HG02981 (cell line): ENCODE measurements around the gene BAHCC1.

Experiments used
- ATAC-seq: cut with Tn5 transposase; IDR thresholded peaks from one replicate; pipeline ENCODE4 v1.9.1; 2021; ENCODE audit warnings: mild to moderate bottlenecking, moderate library complexity; ENCODE audit not compliant: unreplicated experiment

BAHCC1 gene

DNA sequence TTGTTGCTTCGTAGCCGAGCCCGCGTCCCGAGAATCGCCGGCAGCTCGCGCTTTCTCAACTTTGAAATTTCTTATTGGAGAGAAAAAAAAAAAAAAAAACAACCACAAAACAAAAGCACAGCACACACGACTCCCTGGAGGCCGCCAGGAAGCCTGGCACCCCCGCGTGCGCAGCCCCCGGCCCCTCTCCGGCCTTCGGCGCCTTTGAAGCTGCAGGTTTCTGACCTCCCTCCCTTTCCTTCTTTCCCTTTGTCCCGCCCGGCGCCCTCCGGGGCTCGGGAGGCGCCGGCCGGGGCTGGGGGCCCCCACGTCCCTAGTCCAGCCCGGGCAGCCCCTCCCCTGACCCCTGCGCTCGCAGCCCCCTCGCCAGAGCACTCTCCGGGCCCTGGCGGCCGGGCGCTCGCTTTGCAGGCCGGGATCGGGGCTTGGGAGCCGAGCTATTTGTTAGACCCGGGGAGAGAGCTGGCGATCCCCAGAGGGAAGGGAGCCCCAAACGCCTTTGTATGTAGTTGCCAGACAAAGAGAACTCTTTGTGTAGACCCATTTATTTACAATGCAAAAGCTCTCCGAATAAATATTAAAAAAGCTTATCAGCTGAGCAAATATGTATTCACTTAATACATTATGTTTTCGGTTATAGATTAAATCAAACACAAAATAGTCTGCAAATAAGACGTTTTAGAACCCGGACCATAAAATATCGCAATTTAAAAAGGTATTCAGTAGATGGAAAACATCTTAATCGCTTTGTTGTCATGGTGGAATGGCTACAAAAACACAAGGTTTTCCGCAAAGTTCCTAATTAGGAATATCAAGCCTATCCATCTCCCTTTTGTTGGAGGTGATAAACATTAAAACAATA lies 2.3 kb downstream of the BAHCC1 start:
- ATAC-seq = no peak

DNA sequence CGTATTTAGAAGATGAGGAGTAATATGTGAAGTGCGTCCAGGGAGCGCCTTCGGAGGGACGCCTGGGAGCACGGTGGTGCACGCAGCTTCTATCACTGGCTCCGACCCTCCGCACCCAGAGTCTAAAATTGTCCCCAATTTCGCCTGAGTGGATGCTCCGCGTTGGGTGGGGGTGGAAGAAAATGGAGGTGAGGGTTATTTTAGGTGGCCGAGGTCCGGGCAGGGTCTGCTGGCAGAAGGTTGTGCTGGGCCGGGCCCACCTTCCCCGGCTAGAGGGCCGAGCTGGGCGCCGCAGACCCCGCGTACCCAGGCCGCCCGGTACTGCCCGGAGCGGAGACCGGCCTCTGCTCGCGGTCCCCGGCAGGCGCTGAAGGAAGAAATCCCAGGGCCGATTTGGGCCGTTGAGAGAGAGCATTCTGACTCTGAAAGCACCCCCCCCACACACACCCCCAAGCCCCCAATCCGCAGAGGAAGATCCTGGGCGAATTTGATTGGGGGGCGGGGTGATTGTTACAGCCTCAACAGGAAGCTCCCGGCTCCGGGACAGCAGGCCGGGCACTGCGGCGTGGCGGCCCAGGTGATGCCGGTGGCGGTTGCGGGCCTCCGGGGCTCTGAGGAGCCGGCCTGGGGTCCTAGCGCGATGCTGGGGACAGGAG lies 3.0 kb downstream of the BAHCC1 start:
- ATAC-seq = no peak

DNA sequence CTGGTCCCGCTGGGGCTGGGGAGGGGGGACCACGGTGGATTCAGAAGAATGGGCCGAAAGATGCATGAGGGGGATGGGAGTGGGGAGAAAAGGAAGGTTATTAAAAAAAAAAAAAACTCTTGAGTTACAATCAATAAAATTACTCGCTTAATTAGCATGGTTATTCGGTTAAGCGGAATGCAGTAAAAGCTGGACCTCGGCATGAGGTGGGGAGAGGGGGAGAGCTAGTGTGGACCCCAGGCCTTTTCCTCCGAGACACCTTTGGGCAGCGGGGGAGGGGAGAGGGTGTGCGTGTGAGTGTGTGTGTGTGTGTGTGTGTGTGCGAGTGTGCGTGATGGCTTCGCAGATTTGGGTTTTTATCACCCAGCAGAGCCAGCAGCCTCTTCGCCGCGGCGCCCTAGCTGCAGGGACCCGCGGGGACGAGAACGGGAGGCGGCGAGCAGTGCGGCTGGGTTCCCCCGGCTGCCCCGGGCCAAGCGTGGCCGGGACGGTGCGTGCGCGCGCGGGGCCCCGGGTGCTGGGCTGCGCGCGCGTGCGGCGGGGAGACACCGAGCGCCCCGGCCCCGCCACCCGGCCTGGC lies 3.7 kb downstream of the BAHCC1 start:
- no peak for ATAC-seq

DNA sequence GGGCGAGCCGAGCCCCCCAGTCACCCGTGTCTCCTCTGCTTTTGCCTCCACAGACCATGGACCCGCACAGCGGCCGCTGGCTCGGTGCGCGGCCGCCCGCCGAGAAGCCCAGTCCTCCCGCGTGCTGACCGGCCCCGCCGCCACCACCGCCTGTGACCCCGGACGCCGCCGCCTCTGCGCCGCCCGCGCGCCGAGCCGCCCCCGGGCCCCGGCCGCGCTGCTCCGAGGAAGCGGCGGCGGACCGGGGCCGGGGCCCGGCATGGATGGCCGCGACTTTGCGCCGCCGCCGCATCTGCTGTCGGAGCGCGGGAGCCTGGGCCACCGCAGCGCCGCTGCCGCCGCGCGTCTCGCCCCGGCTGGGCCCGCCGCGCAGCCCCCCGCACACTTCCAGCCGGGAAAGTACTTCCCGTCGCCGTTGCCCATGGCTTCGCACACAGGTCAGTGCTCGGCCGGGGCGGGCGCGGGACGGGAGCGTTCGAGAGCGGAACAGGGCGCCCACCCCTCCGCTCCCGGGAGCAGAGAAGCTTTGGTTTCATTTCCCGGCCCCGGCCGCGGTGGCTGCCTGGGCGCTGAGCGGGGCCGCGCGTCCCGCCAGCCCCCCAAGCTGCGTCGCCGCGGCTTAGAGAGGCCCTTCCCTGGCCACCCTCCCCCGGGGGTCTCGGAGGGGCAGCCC lies 4.4 kb downstream of the BAHCC1 start:
- ATAC-seq = no peak

DNA sequence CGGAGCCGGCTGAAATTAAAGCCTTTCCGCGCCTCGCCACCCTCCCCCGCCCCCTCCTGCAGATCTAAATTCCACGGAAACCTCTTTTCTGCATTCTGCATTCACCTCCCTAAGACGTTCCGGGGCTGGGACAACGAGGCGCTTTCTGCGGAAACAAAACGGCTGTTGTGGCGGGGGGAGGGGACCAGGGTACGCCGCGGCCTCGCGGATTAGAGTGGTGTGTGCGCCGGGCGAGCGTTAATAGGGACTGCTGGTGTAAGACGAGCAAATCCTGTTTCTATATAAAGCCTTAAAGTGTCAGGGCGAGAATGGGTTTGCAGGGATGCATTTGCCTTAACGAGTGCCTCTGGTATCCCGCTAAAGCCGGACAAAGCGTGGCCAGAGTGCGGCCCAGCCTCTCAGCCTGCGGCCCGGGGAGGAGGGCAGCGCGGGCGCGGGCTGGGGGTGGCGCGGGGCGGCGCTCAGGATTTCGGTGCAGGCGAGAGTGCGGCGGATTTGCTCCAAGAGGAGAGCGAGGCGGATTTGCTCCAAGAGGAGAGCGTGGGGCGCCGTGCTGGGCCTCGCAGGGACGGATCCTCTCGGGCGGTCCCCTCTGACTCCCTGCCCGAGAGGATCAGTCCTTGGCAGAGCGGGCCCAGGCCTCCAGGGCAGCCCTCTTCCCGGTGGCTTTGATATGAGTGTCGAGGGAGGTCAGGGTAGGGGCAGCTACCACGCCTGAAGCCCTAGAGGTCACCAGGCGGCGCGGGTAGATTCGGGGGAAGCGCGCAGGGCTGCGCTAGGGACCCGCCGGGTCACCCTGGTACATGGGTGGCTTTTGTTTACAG lies 5.1 kb downstream of the BAHCC1 start:
- no peak for ATAC-seq

DNA sequence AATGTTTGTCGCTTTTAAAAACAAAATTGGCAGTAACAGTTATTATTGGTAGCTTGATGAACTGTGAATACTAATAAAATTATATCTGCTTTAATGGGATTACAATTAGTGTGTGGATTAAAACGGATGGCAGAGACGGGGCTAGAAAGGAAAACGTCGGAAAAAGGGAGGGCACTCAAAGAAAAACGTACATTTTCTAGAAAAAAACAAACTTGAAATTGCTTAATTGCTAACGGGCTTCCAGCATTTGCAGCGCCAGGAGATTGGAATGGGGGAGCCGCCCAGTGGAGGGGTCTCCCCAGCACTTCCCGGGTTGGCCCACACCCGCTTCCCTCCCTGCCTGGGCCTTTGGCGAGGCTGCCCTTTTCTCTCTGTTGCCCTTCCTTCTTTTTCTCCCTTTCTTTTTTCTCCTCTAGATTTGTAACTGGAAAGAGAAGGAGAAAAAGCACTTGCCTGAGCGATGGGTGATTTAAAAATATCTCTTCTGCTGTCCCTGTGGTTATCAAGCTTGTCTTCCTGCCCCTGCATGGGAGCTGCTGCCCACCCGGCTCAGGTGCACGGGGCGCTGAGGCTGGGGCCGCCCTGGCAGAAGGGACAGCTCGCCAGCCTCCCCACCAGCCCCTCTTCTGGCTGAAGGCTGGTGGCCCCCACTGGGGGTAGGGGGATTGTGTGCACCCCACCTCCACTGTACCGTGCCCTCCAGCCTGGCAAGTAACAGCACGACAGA lies 5.9 kb downstream of the BAHCC1 start:
- ATAC-seq = no peak

DNA sequence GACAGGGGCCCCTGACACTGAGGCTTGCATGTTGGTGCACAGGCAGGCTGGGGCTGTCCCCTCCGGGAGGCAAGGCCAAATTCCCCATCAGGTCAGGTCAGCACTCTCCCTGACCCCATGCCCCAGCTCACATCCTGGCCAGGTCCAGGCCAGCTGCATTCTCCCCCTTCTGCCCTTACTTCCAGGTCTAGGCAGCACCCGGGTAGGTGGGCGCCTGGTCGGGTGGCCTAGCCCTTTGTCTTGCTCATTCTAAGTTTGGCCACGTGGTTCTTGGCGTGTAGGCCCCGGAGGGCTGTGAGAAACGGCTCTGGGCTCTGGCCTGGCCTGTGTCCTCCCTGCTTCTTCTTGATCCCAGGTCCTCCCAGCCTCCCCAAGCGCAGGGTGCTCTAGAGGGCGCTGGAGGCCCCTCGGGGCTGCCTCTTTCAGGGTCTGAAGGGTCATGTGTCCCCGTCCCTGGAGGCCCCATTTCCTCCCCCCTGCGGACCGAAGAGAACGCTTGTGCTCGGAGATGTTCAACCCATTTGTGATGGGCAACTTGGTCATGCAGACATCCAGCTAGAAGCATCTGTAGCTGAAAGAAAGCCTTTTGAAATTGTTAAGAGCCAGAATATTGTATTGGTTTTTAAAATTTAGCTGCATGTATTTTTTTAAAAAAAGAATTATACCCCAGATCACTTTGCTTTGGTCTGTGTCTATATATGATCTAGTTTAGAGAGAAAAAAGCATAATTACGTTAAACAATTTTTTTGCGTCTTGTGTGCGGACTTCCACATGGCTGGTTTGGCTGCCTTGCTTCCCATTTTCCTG lies 6.7 kb downstream of the BAHCC1 start:
- ATAC-seq = no peak

DNA sequence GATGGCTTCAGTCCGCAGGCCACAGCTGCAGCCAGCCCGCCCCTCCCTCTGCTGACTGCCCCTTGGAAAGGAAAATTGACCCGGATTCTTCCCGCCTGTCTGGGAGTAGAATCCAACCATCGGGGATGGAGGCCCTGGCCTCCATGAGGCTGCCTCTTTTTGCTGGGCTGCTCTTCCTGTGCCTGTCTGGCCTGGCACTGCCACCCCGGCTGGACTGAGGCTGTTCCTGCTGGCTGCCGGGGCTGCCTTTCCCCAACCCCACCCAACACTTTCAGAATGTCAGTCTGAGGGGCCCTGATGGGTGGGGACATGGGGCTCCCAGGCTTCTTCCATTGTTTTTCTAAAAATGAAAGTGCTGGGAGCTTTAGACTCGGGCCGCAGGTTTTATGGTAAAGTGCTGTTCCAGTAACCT lies 7.3 kb downstream of the BAHCC1 start:
- no peak for ATAC-seq

DNA sequence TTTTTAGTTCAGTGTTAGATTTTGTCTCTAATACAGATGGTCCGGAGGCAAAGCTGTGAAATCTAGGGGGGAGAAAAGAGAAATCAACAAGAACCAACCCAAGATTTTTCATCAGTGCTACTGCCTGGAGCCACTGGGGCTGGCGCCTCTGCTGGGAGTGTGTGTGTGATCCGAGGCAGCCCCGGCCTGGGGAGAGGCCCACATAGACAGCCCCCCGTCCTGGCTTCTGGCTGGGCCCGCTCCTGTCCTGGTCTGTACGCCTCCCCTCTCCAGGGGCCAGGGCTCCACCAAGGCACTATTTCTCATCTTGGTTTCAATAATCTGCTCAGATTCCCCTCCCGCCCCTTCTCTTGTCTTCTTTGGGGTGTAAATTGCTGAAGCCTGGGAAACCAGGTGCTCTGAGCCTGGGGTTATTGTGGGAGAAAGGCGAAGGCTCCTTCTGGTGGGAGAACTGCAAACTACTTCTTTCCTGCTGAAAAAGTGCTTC lies 7.8 kb downstream of the BAHCC1 start:
- no peak for ATAC-seq

DNA sequence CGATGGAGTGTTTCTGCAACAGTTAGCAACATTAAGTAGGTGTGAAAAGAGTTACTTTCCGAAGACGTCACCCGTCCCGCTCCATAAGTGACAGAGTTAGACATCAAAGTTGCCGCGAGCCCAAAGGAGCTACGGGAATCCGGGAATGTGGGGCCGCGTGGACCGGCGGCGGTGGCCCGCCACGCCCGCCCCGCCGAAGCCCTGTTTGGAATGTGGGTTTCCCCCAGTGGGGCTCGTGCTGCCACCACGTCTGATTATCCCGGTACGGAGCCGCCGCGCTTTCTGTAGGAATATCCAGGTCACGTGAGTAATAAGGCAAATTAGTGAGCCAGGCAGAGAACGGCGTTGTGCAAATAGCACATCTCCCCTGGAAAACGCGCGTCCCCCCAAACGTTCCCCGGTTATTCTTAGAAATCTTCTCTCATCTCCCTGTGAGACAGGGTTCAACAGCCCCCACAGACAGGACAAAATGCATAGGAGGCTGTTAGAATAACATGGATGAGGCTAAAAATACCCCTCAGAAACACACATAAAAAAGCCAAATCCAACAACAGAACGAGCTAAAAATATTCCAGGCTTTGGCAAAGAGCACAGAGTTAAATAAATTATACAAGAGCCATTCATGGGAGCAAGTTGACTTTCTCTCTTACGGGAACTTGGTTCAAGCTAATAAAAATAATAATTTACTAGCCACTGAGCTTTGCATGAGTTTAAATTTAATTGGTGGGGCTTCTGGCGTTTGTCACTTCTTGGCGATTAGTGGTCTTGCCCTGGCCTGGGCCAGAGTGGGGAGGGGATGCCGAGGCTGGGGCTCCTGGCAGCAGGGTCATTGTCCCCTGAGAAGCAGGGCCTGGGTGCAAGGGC lies 8.6 kb downstream of the BAHCC1 start:
- ATAC-seq = no peak

DNA sequence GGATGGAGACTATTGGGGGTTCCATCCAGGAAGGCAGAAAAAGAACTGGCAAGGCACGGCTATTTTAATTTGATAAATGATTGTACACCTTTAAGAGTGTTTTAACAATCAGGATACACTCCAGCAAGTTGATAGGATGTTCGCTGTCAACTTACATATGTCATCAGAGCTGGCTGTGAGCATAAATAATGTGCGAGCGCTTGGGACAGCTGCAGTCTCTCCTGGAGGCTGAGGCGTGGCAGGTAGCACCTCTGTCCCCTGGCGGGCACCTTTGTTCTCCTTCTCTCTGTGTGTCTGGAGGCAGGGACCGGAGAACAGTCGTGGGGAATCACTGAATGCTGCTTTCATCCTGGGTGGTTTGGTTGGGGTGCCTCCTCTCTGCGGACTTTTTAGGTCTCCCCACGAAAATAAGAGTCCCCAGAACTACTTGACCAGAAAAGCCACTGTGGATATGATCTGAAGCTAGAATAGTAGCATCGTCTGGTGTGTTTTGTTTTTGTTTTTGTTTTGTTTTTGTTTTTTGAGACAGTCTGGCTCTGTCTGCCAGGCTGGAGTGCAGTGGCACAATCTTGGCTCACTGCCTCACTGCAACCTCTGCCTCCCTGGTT lies 9.4 kb downstream of the BAHCC1 start:
- ATAC-seq = no peak

DNA sequence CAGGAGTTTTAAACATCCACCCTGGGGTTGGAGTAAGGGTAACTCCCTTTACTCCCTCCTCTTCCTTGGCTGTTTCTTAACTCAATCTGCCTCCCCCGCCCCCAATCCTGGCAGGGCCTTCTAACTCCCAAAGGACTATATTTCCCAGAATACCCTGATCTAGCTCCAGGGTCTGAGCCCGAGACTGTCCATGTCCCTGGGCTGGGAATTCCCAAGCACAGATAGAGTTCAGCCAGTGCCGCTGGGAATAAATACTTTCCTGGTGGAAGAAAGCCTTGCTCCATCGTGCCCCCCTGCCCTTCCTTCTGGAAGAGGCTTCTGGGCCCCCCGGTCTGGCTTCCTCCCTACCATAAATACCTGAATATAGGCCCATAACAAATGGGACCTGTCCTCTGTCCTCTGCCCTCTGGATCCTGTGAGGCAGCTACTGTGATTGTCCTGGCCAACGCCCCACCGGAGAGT lies 10.2 kb downstream of the BAHCC1 start:
- ATAC-seq = no peak

DNA sequence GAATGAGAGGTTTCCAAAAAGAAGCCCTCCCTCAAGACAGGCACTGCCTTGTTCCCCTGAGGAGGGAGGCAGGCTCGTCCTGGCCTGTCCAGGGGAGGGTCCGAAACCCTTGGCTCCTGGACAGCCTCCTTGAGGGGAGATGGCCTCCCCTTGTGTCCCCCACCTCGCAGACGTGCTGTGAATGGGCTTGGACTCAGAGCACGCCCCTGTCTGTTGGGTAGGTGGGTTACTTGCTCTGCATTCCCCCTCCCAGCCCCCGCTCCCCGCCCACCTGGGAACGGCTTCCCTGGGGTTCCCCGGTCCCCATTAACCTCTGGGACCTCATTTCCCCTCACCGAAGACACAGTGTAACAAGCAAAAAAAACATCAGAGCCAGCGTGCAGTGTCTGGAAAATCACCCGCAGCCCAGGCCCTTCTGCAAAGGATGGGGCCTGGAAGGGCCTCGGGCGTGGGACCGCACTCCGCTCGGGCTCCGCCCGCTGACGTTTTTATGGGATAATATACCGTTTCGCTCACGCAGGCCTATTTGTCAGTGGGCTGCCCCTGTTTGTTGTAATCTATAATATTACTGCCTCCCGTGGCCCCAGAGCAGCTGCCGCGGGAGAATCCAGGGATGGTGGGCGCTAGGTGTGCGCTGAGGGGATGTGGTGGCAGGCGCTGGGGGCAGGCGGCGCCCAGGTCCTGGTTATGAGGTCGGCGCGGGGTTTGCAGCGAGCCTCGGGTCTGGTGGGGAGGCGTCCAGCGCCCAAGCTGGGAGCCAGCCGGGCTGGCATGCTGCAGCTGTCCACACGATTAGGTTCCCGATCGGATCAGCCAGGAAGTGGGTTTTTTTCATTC lies 11.1 kb downstream of the BAHCC1 start:
- ATAC-seq = no peak

DNA sequence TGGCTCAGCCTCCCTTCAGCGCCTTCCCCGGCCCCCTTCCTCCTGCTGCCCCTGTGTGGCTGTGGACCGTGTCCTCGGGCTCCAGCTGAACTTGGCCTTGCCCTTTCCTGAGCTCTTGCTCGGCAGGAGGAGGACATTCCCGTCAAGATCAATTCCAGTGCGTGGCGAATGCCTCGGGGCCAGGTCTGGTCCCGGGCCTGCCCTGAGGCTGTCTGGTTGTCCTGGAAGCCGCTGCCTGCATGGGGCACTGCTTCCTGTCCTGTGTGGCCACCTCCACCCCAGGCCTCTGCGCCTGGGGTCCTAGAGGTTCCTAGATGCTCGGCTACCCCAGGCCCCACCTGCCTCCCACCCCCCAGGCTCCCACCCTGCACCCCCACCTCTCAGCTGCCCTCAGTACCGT lies 12.8 kb downstream of the BAHCC1 start:
- no peak for ATAC-seq

DNA sequence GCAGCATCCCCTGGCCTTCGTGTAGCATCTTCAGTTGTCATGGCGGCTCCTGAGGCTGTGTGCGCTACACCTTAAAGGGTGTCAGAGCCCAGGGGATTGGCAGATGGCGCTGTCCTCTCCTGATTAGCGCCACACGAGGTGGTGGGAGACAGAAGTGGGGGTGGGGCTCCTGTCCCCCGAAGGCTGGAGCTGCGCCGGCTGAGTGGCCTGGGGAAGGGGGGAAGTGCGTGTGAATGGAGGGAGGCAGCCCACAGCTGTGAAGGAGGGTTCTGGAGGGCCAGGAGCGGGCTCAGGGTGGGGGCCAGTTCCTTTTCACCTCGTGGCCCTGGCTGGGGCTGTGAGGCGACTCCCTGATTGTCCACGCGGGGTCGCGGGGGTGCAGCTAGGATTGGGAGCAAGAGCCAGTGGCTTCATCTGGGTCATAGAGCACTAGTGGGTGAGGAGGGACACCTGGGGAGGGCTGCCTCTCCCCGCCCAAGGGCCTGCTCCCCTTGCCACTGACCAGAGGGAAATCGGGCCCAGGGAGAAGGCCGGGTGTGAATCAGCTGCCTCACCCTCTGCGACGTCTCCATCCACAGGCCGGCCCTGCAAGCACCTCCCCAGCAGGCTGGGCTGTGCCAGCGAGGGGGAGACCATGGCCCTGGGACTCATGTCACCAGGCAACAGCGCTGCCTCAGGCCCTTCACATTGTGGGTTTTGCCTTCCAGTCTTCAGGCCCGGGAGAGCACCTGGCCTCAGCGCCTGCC lies 14.1 kb downstream of the BAHCC1 start:
- ATAC-seq = no peak

DNA sequence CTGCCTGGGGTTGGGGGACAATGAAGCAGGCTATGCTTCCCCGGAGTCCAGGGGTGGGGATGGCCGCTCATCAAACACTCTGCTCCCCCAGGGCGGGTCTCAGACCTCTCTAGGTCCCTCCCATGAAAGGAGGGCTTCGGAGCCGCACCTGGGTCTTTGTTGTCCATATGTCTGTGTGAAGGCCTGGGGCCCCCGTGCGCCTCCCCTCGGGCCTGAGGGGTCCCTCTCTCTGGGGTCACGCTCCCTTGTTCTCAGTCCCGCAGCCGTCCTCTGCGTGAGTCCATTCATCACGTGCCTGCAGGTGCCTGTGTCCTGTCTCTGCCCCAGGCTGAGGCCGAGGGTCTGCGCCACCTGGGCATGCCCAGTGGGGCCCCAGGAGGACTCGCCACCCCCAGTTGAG lies 15.6 kb downstream of the BAHCC1 start:
- ATAC-seq = no peak
